ENCODE data around the gene USF3. TPM values are rescaled to one million over a fixed set of nuclear protein-coding genes. Genes with fewer than 3 reads are reported as not detected.

USF3 gene
- total RNA-seq, 2 experiments from 2014 or later = 31.4 to 32.6 TPM

- intact Hi-C loops (cut with DNase I, micrococcal nuclease) = no loop called here
- Mint-ChIP-seq H3K9me3 (peaks cover 9% of the 10 kb centered on the region), H3K27ac (no peak overlapping the region), H3K27me3 (no peaks in the 10 kb centered on the region), H3K4me3 (no peak overlapping the region), H3K36me3 (ENCODE audit: low read depth) (peaks cover 45% of the 10 kb centered on the region), H3K4me1 (ENCODE audit: low read depth) (no peaks in the 10 kb centered on the region)
- H3K4me1 ChIP-seq (ENCODE audit: insufficient read depth, low read length) = no peaks in the 10 kb centered on the region
- H3K27ac ChIP-seq (ENCODE audit: low read depth in 1 of 2, low read length in 2 of 2) = no peak overlapping the region
- ChIA-PET CTCF (no interaction called here), POLR2A (interaction anchor here (0.6 kb wide), 1 partner anchor 1138 kb away, joined by 4 read pairs; no protein-coding TSS in a partner anchor)
- DNase-seq (no peak), ATAC-seq (ENCODE audit: poor library complexity) (no peak)
- peaks cover 12 to 22% of the 10 kb centered on the region in 2 experiments for H3K9me3 ChIP-seq (ENCODE audit: control insufficient read depth in 1 of 2, insufficient read depth in 1 of 2, low read length in 2 of 2)
- H3K27me3 ChIP-seq (ENCODE audit: control insufficient read depth in 1 of 2, insufficient read depth in 2 of 2, low read length in 2 of 2) = no peaks in the 10 kb centered on the region
- no peak overlapping the region for H3K4me3 ChIP-seq (ENCODE audit: low read length)
- TF ChIP-seq, protein P1, sequence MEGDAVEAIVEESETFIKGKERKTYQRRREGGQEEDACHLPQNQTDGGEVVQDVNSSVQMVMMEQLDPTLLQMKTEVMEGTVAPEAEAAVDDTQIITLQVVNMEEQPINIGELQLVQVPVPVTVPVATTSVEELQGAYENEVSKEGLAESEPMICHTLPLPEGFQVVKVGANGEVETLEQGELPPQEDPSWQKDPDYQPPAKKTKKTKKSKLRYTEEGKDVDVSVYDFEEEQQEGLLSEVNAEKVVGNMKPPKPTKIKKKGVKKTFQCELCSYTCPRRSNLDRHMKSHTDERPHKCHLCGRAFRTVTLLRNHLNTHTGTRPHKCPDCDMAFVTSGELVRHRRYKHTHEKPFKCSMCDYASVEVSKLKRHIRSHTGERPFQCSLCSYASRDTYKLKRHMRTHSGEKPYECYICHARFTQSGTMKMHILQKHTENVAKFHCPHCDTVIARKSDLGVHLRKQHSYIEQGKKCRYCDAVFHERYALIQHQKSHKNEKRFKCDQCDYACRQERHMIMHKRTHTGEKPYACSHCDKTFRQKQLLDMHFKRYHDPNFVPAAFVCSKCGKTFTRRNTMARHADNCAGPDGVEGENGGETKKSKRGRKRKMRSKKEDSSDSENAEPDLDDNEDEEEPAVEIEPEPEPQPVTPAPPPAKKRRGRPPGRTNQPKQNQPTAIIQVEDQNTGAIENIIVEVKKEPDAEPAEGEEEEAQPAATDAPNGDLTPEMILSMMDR (IDR thresholded peaks at IDR 0.05) = no peak
- no peaks in the 10 kb centered on the region for H3K36me3 ChIP-seq (ENCODE audit: insufficient read depth, low read length)
Observed at GRCh38 chr3:113648524-113648923, 47.9 kb downstream of the USF3 start.

- Mint-ChIP-seq H3K27me3 (no peaks in the 10 kb centered on the region), H3K27ac (no peak overlapping the region), H3K9me3 (peaks cover 9% of the 10 kb centered on the region), H3K4me3 (no peak overlapping the region), H3K4me1 (ENCODE audit: low read depth) (no peaks in the 10 kb centered on the region), H3K36me3 (ENCODE audit: low read depth) (peaks cover 39% of the 10 kb centered on the region)
- no peak overlapping the region for H3K27ac ChIP-seq (ENCODE audit: low read depth in 1 of 2, low read length in 2 of 2)
- ChIA-PET CTCF (no interaction called here), POLR2A (no interaction called here)
- H3K4me1 ChIP-seq (ENCODE audit: insufficient read depth, low read length) = no peaks in the 10 kb centered on the region
- intact Hi-C loops (cut with DNase I, micrococcal nuclease) = no loop called here
- no peak overlapping the region for H3K4me3 ChIP-seq (ENCODE audit: low read length)
- H3K9me3 ChIP-seq (ENCODE audit: control insufficient read depth in 1 of 2, insufficient read depth in 1 of 2, low read length in 2 of 2) = peaks cover 12 to 22% of the 10 kb centered on the region in 2 experiments
- no peaks in the 10 kb centered on the region for H3K36me3 ChIP-seq (ENCODE audit: insufficient read depth, low read length)
- DNase-seq (no peak), ATAC-seq (ENCODE audit: poor library complexity) (no peak)
- H3K27me3 ChIP-seq (ENCODE audit: control insufficient read depth in 1 of 2, insufficient read depth in 2 of 2, low read length in 2 of 2) = no peaks in the 10 kb centered on the region
- TF ChIP-seq, protein P1 (IDR thresholded peaks at IDR 0.05) = no peak
Observed at GRCh38 chr3:113643583-113643982, 52.9 kb downstream of the USF3 start.

DNA sequence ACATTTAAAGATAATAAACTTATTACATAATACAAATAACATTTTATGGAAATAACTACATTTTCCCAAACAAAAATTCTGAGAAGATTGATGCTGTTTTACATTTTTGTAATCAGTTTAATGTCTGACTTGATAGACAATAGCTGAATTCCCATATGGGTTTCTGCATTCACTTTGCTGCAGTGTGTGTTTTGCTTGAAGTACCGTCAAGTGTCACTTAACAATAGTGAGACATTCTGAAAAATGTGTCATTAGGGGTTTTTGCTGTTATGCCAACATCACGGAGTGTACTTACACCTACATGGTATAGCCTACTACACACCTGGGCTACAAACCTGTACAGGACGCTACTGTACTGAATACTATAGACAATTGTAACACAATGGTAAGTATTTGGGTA is 57.5 kb downstream of the USF3 start:
- ChIA-PET POLR2A (no interaction called here), CTCF (no interaction called here)
- Histone ChIP-seq H3K36me3 (ENCODE audit: insufficient read depth, low read length) (no peaks in the 10 kb centered on the region), H3K4me3 (ENCODE audit: low read length) (no peak overlapping the region), H3K9me3 (ENCODE audit: control insufficient read depth in 1 of 2, insufficient read depth in 1 of 2, low read length in 2 of 2) (peaks cover 0 to under 1% of the 10 kb centered on the region in 2 experiments), H3K27me3 (ENCODE audit: control insufficient read depth in 1 of 2, insufficient read depth in 2 of 2, low read length in 2 of 2) (no peaks in the 10 kb centered on the region), H3K27ac (ENCODE audit: low read depth in 1 of 2, low read length in 2 of 2) (no peak overlapping the region), H3K4me1 (ENCODE audit: insufficient read depth, low read length) (no peaks in the 10 kb centered on the region)
- TF ChIP-seq, protein P1 (IDR thresholded peaks at IDR 0.05) = no peak
- Mint-ChIP-seq H3K4me1 (ENCODE audit: low read depth) (no peaks in the 10 kb centered on the region), H3K36me3 (ENCODE audit: low read depth) (peaks cover 7% of the 10 kb centered on the region), H3K9me3 (no peaks in the 10 kb centered on the region), H3K27me3 (no peaks in the 10 kb centered on the region), H3K27ac (no peak overlapping the region), H3K4me3 (no peak overlapping the region)
- no peak for DNase-seq
- intact Hi-C loops (cut with DNase I, micrococcal nuclease) = no loop called here
- ATAC-seq (ENCODE audit: poor library complexity) = no peak

All from CD4-positive, alpha-beta T cell (primary cell).